Neural cell (in vitro differentiated cells): ENCODE results near the gene SERINC2. TPM values are rescaled to one million over a fixed set of nuclear protein-coding genes. Genes with fewer than 3 reads are reported as not detected.

Experiments used
- H2AFZ ChIP-seq: fragments of 200-600, 300-800 bp; sonication (generic), shearing (Covaris generic); 2 replicates; pipeline ENCODE4 v1.6.0; 2014; ENCODE audit warnings: low read depth, mild to moderate bottlenecking, antibody characterized with exemption, low read length, moderate library complexity
- H3F3A ChIP-seq: fragments of 200-600 bp; shearing (Covaris generic); 2 replicates; pipeline ENCODE4 v1.6.1; 2016; ENCODE audit warnings: mild to moderate bottlenecking, moderate library complexity, mixed read lengths, antibody characterized with exemption, low read length; ENCODE audit not compliant: insufficient read depth, poor library complexity, severe bottlenecking
- H3K27ac ChIP-seq: fragments of 200-600, 300-800 bp; sonication (generic), shearing (Covaris generic); 2 replicates; pipeline ENCODE4 v1.5.1; 2014; ENCODE audit warnings: mild to moderate bottlenecking, low read length, moderate library complexity
- H3K27me3 ChIP-seq: fragments of 300-800, 200-600 bp; sonication (generic), shearing (Covaris generic); 2 replicates; pipeline ENCODE4 v1.6.0; 2014; ENCODE audit warnings: mild to moderate bottlenecking, low read depth, low read length, moderate library complexity; ENCODE audit not compliant: insufficient read depth
- H3K36me3 ChIP-seq: fragments of 300-800, 200-600 bp; sonication (generic), shearing (Covaris generic); 2 replicates; pipeline ENCODE4 v1.5.1; 2014; ENCODE audit warnings: mild to moderate bottlenecking, antibody characterized with exemption, low read length, moderate library complexity; ENCODE audit not compliant: insufficient read depth
- H3K4me2 ChIP-seq: fragments of 300-800, 200-600 bp; sonication (generic), shearing (Covaris generic); 2 replicates; pipeline ENCODE4 v1.6.0; 2014; ENCODE audit warnings: mild to moderate bottlenecking, low read length
- H3K4me3 ChIP-seq: fragments of 300-800, 200-600 bp; sonication (generic), shearing (Covaris generic); 2 replicates; pipeline ENCODE4 v1.5.1; 2014; ENCODE audit warnings: mild to moderate bottlenecking, low read length, moderate library complexity
- H3K79me2 ChIP-seq: fragments of 200-600 bp; shearing (Covaris generic); replicated peaks from 2 replicates; pipeline ENCODE4 v1.6.0; 2014; ENCODE audit warnings: mild to moderate bottlenecking, low read length, moderate library complexity; ENCODE audit not compliant: insufficient read depth
- H3K9ac ChIP-seq: fragments of 300-800, 200-600 bp; sonication (generic), shearing (Covaris generic); 2 replicates; pipeline ENCODE4 v1.6.1; 2016; ENCODE audit warnings: mild to moderate bottlenecking, low read length, mixed read lengths
- H3K9me2 ChIP-seq: fragments of 200-600 bp; shearing (Covaris generic); 2 replicates; pipeline ENCODE4 v1.6.1; 2016; ENCODE audit warnings: mild to moderate bottlenecking, low read length, mixed read lengths; ENCODE audit not compliant: insufficient read depth
- H3K9me3 ChIP-seq: fragments of 200-600, 300-800 bp; sonication (generic), shearing (Covaris generic); 2 replicates; pipeline ENCODE4 v1.6.1; 2016; ENCODE audit warnings: mild to moderate bottlenecking, mixed run types, low read length, moderate library complexity, mixed read lengths
- H4K20me1 ChIP-seq: fragments of 200-600 bp; shearing (Covaris generic); 2 replicates; pipeline ENCODE4 v1.6.1; 2016; ENCODE audit warnings: mild to moderate bottlenecking, mixed run types; ENCODE audit not compliant: insufficient read depth
- CTCF ChIP-seq: fragments of 450-650 bp; IDR thresholded peaks from 2 replicates; pipeline ENCODE4 v1.5.1; 2014; ENCODE audit warnings: antibody characterized with exemption, mild to moderate bottlenecking, moderate library complexity; ENCODE audit not compliant: poor library complexity, severe bottlenecking
- EP300 ChIP-seq: fragments of 450-650 bp; conservative IDR thresholded peaks from 2 replicates; pipeline ENCODE4 v1.6.1; 2014; ENCODE audit warnings: antibody characterized with exemption, mild to moderate bottlenecking, moderate library complexity; ENCODE audit not compliant: poor library complexity, severe bottlenecking
- EZH2 ChIP-seq: fragments of 200-600, 300-800 bp; shearing (Covaris generic), sonication (generic); IDR thresholded peaks from 2 replicates; pipeline ENCODE4 v1.6.1; 2014; ENCODE audit warnings: antibody characterized with exemption, low read length, borderline replicate concordance, mild to moderate bottlenecking; ENCODE audit not compliant: insufficient read depth, poor library complexity, severe bottlenecking
- MXI1 ChIP-seq: fragments of 450-650 bp; conservative IDR thresholded peaks from 2 replicates; pipeline ENCODE4 v1.6.1; 2014; ENCODE audit warnings: antibody characterized with exemption, mild to moderate bottlenecking; ENCODE audit not compliant: poor library complexity, severe bottlenecking
- POLR2AphosphoS5 ChIP-seq: IDR thresholded peaks from 2 replicates; pipeline ENCODE4 v1.6.1; 2012
- RAD21 ChIP-seq: fragments of 450-650 bp; conservative IDR thresholded peaks from 2 replicates; pipeline ENCODE4 v1.6.1; 2014; ENCODE audit warnings: antibody characterized with exemption, mild to moderate bottlenecking, moderate library complexity
- REST ChIP-seq: IDR thresholded peaks from 2 replicates; pipeline ENCODE4 v1.6.1; 2012; ENCODE audit warnings: borderline replicate concordance
- SMC3 ChIP-seq: fragments of 450-650 bp; conservative IDR thresholded peaks from 2 replicates; pipeline ENCODE4 v1.6.1; 2014; ENCODE audit warnings: antibody characterized with exemption, mild to moderate bottlenecking, moderate library complexity; ENCODE audit not compliant: poor library complexity
- TAF1 ChIP-seq: IDR thresholded peaks from 2 replicates; pipeline ENCODE4 v1.6.1; 2012; ENCODE audit warnings: low read depth
- polyA plus RNA-seq: library from polyadenylated mRNA; depleted of rRNA; stranded (reverse); fragments of >200 nt; gene quantifications from 2 replicates; pipeline ENCODE4 v1.2.3, GENCODE V29; 2014

SERINC2 gene
- polyA plus RNA-seq, 1 donor from 2014 or later = 8.6 TPM

GRCh38 chr1:31432592-31433395 is 19.8 kb downstream of the SERINC2 start:
- H3K27me3 ChIP-seq = no peaks in the 10 kb centered on the region
- no peaks in the 10 kb centered on the region for H3K9me3 ChIP-seq
- no peak overlapping the region for H3K9ac ChIP-seq
- H3K79me2 ChIP-seq = no peaks in the 10 kb centered on the region
- H3K27ac ChIP-seq = no peak overlapping the region
- no peaks in the 10 kb centered on the region for H3K9me2 ChIP-seq
- H4K20me1 ChIP-seq = no peaks in the 10 kb centered on the region
- TF ChIP-seq SMC3 (no peak), EZH2 (no peak), EP300 (no peak), REST (no peak), POLR2AphosphoS5 (no peak)
- H3K4me2 ChIP-seq = no peak overlapping the region
- no peaks in the 10 kb centered on the region for H3F3A ChIP-seq
- no peak overlapping the region for H2AFZ ChIP-seq
- H3K4me3 ChIP-seq = no peak overlapping the region
- H3K36me3 ChIP-seq = no peaks in the 10 kb centered on the region

GRCh38 chr1:31433396-31433930 is 20.4 kb downstream of the SERINC2 start:
- no peaks in the 10 kb centered on the region for H3K36me3 ChIP-seq
- H3K79me2 ChIP-seq = no peaks in the 10 kb centered on the region
- no peak overlapping the region for H2AFZ ChIP-seq
- no peak overlapping the region for H3K27ac ChIP-seq
- no peaks in the 10 kb centered on the region for H3K9me2 ChIP-seq
- TF ChIP-seq MXI1 (no peak), EP300 (no peak), POLR2AphosphoS5 (no peak), EZH2 (no peak), TAF1 (no peak), REST (no peak), CTCF (no peak), RAD21 (no peak), SMC3 (no peak)
- H3F3A ChIP-seq = no peaks in the 10 kb centered on the region
- H3K9ac ChIP-seq = no peak overlapping the region
- H3K4me3 ChIP-seq = no peak overlapping the region
- H4K20me1 ChIP-seq = no peaks in the 10 kb centered on the region
- H3K9me3 ChIP-seq = no peaks in the 10 kb centered on the region
- no peaks in the 10 kb centered on the region for H3K27me3 ChIP-seq
- H3K4me2 ChIP-seq = no peak overlapping the region
